Measurements from ENCODE around the gene PALD1. TPM values are rescaled to one million over a fixed set of nuclear protein-coding genes. Genes with fewer than 3 reads are reported as not detected.

Gene PALD1
- total RNA-seq, 2 experiments from 2014 or later, result 0.36 to 0.44 TPM

- ChIA-PET POLR2A (no interaction called here), CTCF (no interaction called here)
- no peak overlapping the region for H3K27ac ChIP-seq (ENCODE audit: low read depth in 1 of 2, low read length in 2 of 2)
- H3K4me3 Mint-ChIP-seq, result no peak overlapping the region
- H3K27me3 Mint-ChIP-seq, result no peaks in the 10 kb centered on the region
- H3K4me3 ChIP-seq (ENCODE audit: low read length), result no peak overlapping the region
- no peaks in the 10 kb centered on the region for H3K9me3 Mint-ChIP-seq
- no peaks in the 10 kb centered on the region for H3K27me3 ChIP-seq (ENCODE audit: control insufficient read depth in 1 of 2, insufficient read depth in 2 of 2, low read length in 2 of 2)
- H3K36me3 Mint-ChIP-seq (ENCODE audit: low read depth), result no peaks in the 10 kb centered on the region
- H3K9me3 ChIP-seq (ENCODE audit: control insufficient read depth in 1 of 2, insufficient read depth in 1 of 2, low read length in 2 of 2), result no peaks in the 10 kb centered on the region
- no peak for DNase-seq
- no peak overlapping the region for H3K27ac Mint-ChIP-seq
- no peak for TF ChIP-seq CTCF (IDR thresholded peaks at IDR 0.05)
- ATAC-seq (ENCODE audit: poor library complexity), result no peak
- no peaks in the 10 kb centered on the region for H3K36me3 ChIP-seq (ENCODE audit: insufficient read depth, low read length)
- no peaks in the 10 kb centered on the region for H3K4me1 ChIP-seq (ENCODE audit: insufficient read depth, low read length)
- no peaks in the 10 kb centered on the region for H3K4me1 Mint-ChIP-seq (ENCODE audit: low read depth)
- intact Hi-C loops (cut with DNase I, micrococcal nuclease), result no loop called here
These were observed 51.7 kb downstream of the PALD1 start for GRCh38 chr10:70530315-70530714.

- Mint-ChIP-seq H3K27me3 (no peaks in the 10 kb centered on the region), H3K27ac (no peak overlapping the region), H3K9me3 (no peaks in the 10 kb centered on the region), H3K36me3 (ENCODE audit: low read depth) (no peaks in the 10 kb centered on the region), H3K4me1 (ENCODE audit: low read depth) (no peaks in the 10 kb centered on the region), H3K4me3 (no peak overlapping the region)
- ChIA-PET POLR2A (no interaction called here), CTCF (no interaction called here)
- Histone ChIP-seq H3K9me3 (ENCODE audit: control insufficient read depth in 1 of 2, insufficient read depth in 1 of 2, low read length in 2 of 2) (no peaks in the 10 kb centered on the region), H3K4me1 (ENCODE audit: insufficient read depth, low read length) (no peaks in the 10 kb centered on the region), H3K36me3 (ENCODE audit: insufficient read depth, low read length) (no peaks in the 10 kb centered on the region), H3K27me3 (ENCODE audit: control insufficient read depth in 1 of 2, insufficient read depth in 2 of 2, low read length in 2 of 2) (no peaks in the 10 kb centered on the region), H3K27ac (ENCODE audit: low read depth in 1 of 2, low read length in 2 of 2) (no peak overlapping the region), H3K4me3 (ENCODE audit: low read length) (no peak overlapping the region)
- no peak for ATAC-seq (ENCODE audit: poor library complexity)
- no peak for TF ChIP-seq CTCF (IDR thresholded peaks at IDR 0.05)
- intact Hi-C loops (cut with DNase I, micrococcal nuclease), result no loop called here
- DNase-seq, result no peak
These were observed 54.1 kb downstream of the PALD1 start for GRCh38 chr10:70532554-70533188.

DNA sequence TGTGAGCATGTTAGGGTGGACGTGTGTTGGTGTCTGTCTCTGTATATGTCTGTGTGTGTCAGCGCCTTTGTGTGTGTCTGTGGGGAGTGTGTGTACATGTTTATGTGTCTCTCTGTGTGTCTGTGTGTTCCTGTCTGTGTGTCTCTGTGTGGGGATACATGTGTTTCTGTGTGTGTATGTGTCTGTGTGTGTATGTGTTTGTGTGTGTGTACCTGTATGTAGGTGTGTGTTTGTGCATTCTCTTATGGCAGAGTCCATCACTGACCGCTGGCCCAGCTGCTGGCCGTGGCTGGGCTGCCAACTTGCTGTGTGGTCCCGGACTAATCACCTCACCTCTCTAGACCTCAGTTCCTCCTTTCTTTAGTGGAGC is 54.6 kb downstream of the PALD1 start:
- no peak overlapping the region for H3K27ac Mint-ChIP-seq

More for the DNA sequence above, 54.6 kb downstream of the PALD1 start:
- intact Hi-C loops (cut with DNase I, micrococcal nuclease), result no loop called here
- Mint-ChIP-seq H3K9me3 (no peaks in the 10 kb centered on the region), H3K4me3 (no peak overlapping the region), H3K27me3 (no peaks in the 10 kb centered on the region), H3K36me3 (ENCODE audit: low read depth) (no peaks in the 10 kb centered on the region), H3K4me1 (ENCODE audit: low read depth) (no peaks in the 10 kb centered on the region)
- H3K4me1 ChIP-seq (ENCODE audit: insufficient read depth, low read length), result no peaks in the 10 kb centered on the region
- DNase-seq, result no peak
- H3K36me3 ChIP-seq (ENCODE audit: insufficient read depth, low read length), result no peaks in the 10 kb centered on the region
- H3K27ac ChIP-seq (ENCODE audit: low read depth in 1 of 2, low read length in 2 of 2), result no peak overlapping the region
- no peaks in the 10 kb centered on the region for H3K27me3 ChIP-seq (ENCODE audit: control insufficient read depth in 1 of 2, insufficient read depth in 2 of 2, low read length in 2 of 2)
- no peak for TF ChIP-seq CTCF (IDR thresholded peaks at IDR 0.05)
- no peak for ATAC-seq (ENCODE audit: poor library complexity)
- H3K4me3 ChIP-seq (ENCODE audit: low read length), result no peak overlapping the region
- H3K9me3 ChIP-seq (ENCODE audit: control insufficient read depth in 1 of 2, insufficient read depth in 1 of 2, low read length in 2 of 2), result no peaks in the 10 kb centered on the region
- POLR2A ChIA-PET, result no interaction called here
- CTCF ChIA-PET, result no interaction called here

Measured in CD4-positive, alpha-beta T cell (primary cell).